Suppressor macrophage (primary cell): ENCODE measurements around the gene KATNA1.

Source experiments
- DNase-seq, 4 experiments: peaks; one replicate each; pipeline ENCODE4 v3.0.0-alpha.2; 2020 to 2022

KATNA1 gene

GRCh38 chr6:149608381-149608982 is 40.0 kb downstream of the KATNA1 start:
- no peak for DNase-seq

GRCh38 chr6:149600508-149600907 is 48.0 kb downstream of the KATNA1 start:
- no peak for DNase-seq

- DNase-seq = no peak
These were observed 55.1 kb downstream of the KATNA1 start for GRCh38 chr6:149593408-149593807.

GRCh38 chr6:149592983-149593382 is 55.5 kb downstream of the KATNA1 start:
- DNase-seq = no peak

GRCh38 chr6:149586149-149586548 is 62.4 kb downstream of the KATNA1 start:
- DNase-seq = no peak

- no peak for DNase-seq
These were observed 67.2 kb downstream of the KATNA1 start for GRCh38 chr6:149581349-149581748.

GRCh38 chr6:149580880-149581279 is 67.6 kb downstream of the KATNA1 start:
- no peak for DNase-seq

GRCh38 chr6:149567945-149568585 is 80.4 kb downstream of the KATNA1 start:
- no peak for DNase-seq

GRCh38 chr6:149567194-149567586 is 81.3 kb downstream of the KATNA1 start:
- DNase-seq = no peak

GRCh38 chr6:149566410-149567193 is 81.9 kb downstream of the KATNA1 start:
- DNase-seq = peak; percentile 39 to 67 (median 51)

GRCh38 chr6:149565527-149566409 is 82.7 kb downstream of the KATNA1 start, which contains the start of gene GINM1:
Gene GINM1 (plus strand): TSS chr6:149566375. CDS start chr6:149566415, 40 bp downstream.
- peak; percentile 97 to 99 (median 99) for DNase-seq

GRCh38 chr6:149563928-149564325 is 84.6 kb downstream of the KATNA1 start:
- DNase-seq = no peak

GRCh38 chr6:149563203-149563927 is 85.1 kb downstream of the KATNA1 start:
- peak in 1 of 4 experiments; percentile 4 for DNase-seq

GRCh38 chr6:149560736-149561135 is 87.8 kb downstream of the KATNA1 start:
- peak; percentile 20 to 47 (median 28) for DNase-seq

GRCh38 chr6:149559389-149559788 is 89.1 kb downstream of the KATNA1 start:
- DNase-seq = no peak

GRCh38 chr6:149558029-149558428 is 90.5 kb downstream of the KATNA1 start:
- DNase-seq = no peak

- DNase-seq = no peak
These were observed 96.6 kb downstream of the KATNA1 start for GRCh38 chr6:149551920-149552319.

GRCh38 chr6:149545754-149546471 is 102.6 kb downstream of the KATNA1 start, which contains the start of gene PPIL4:
Gene PPIL4 (minus strand): TSS chr6:149546043. CDS start chr6:149546005, 38 bp downstream.
- DNase-seq = peak; percentile 98 to 100 (median 99)

GRCh38 chr6:149545258-149545753 is 103.2 kb downstream of the KATNA1 start:
- DNase-seq = peak; percentile 59 to 83 (median 72)
